GM12878 (cell line): ENCODE measurements around the gene NR6A1. TPM values are rescaled to one million over a fixed set of nuclear protein-coding genes. Genes with fewer than 3 reads are reported as not detected.

Source experiments
- ATAC-seq: fragments of 200-7000 bp; cut with Tn5 transposase; 3 replicates; pipeline ENCODE4 v1.9.1; 2020; ENCODE audit warnings: mild to moderate bottlenecking, moderate library complexity
- BruUV-seq: library from RNA; stranded (reverse); fragments of 400-500 nt; replicated peaks from 2 replicates; lab custom pipeline; 2021; lab: Mats Ljungman, UMichigan
- CTCF ChIA-PET: fragments of 300-600 bp; sonication (Branson Sonifier 250); formaldehyde crosslinking; extraction: SDS; loops from one replicate; lab custom pipeline; 2021; ENCODE audit warnings: inconsistent platforms; lab: Yijun Ruan, JAX
- POLR2A ChIA-PET: fragments of 350-600 bp; formaldehyde crosslinking; extraction: SDS; loops from one replicate; lab custom pipeline; 2021; ENCODE audit warnings: inconsistent platforms; lab: Charles Lee
- RAD21 ChIA-PET: fragments of 300-600 bp; sonication (Branson Sonifier 250); formaldehyde crosslinking; loops from one replicate; lab custom pipeline; 2023; ENCODE audit warnings: antibody characterized with exemption; ENCODE audit not compliant: unreplicated experiment; lab: Charles Lee
- SMC1A ChIA-PET: fragments of 300-600 bp; sonication (Branson Sonifier 250); formaldehyde crosslinking; loops from one replicate; lab custom pipeline; 2023; ENCODE audit not compliant: unreplicated experiment, uncharacterized antibody; lab: Charles Lee
- DNase-seq: peaks from one replicate; pipeline ENCODE4 v3.0.0-alpha.2; 2011; ENCODE audit warnings: low read depth, low spot score
- FAIRE-seq: peaks from 3 replicates; lab custom pipeline; 2011; peaks lifted over from hg19 to GRCh38; lab: Jason Lieb, UNC
- H2AFZ ChIP-seq: 2 replicates; pipeline ENCODE4 v1.6.0; 2011; ENCODE audit warnings: low read depth, low read length, control low read depth; ENCODE audit not compliant: control insufficient read depth
- H3K27ac ChIP-seq: 2 replicates; pipeline ENCODE4 v1.5.1; 2011; ENCODE audit warnings: control low read depth; ENCODE audit not compliant: control insufficient read depth, insufficient read depth
- H3K27me3 ChIP-seq, 2 experiments: replicated peaks in 1 of 2; 2 replicates each; pipeline versions ENCODE4 v1.6.0 to v1.6.1; 2011; ENCODE audit warnings: low read length in 1 of 2; ENCODE audit not compliant: control insufficient read depth in 2 of 2, insufficient read depth in 2 of 2
- H3K36me3 ChIP-seq, 2 experiments: 2 replicates each; pipeline ENCODE4 v1.5.1; 2011; ENCODE audit warnings: low read length in 1 of 2; ENCODE audit not compliant: control insufficient read depth in 2 of 2, insufficient read depth in 2 of 2
- H3K4me1 ChIP-seq: 2 replicates; pipeline ENCODE4 v1.6.1; 2011; ENCODE audit warnings: mild to moderate bottlenecking, low read length, moderate library complexity, mixed read lengths; ENCODE audit not compliant: control insufficient read depth, insufficient read depth
- H3K4me2 ChIP-seq: 2 replicates; pipeline ENCODE4 v1.6.0; 2011; ENCODE audit warnings: control low read depth; ENCODE audit not compliant: control insufficient read depth, insufficient read depth
- H3K4me3 ChIP-seq: fragments of 200-600 bp; sonication (generic); 2 replicates; pipeline ENCODE4 v1.5.1; 2016
- H3K79me2 ChIP-seq: 2 replicates; pipeline ENCODE4 v1.6.0; 2011; ENCODE audit warnings: low read length; ENCODE audit not compliant: control insufficient read depth, insufficient read depth
- H3K9ac ChIP-seq: 2 replicates; pipeline ENCODE4 v1.8.0; 2011; ENCODE audit warnings: low read length, control low read depth, mixed read lengths; ENCODE audit not compliant: control insufficient read depth, insufficient read depth
- H3K9me3 ChIP-seq: replicated peaks from 3 replicates; pipeline ENCODE4 v1.5.1; 2011; ENCODE audit warnings: mild to moderate bottlenecking, low read length; ENCODE audit not compliant: control insufficient read depth, insufficient read depth
- H4K20me1 ChIP-seq: 2 replicates; pipeline ENCODE4 v1.6.0; 2011; ENCODE audit not compliant: control insufficient read depth, insufficient read depth
- GATAD2B ChIP-seq: fragments of 450-650 bp; conservative IDR thresholded peaks from 2 replicates; pipeline ENCODE4 v1.6.1; 2017; ENCODE audit warnings: low read depth, mild to moderate bottlenecking, moderate library complexity
- MYC ChIP-seq: IDR thresholded peaks from 2 replicates; pipeline ENCODE4 v1.6.1; 2011; ENCODE audit warnings: mild to moderate bottlenecking, low read length, moderate library complexity, inconsistent platforms; ENCODE audit not compliant: insufficient read depth, insufficient replicate concordance, insufficient read length, severe bottlenecking
- PKNOX1 ChIP-seq: fragments of 450-650 bp; IDR thresholded peaks from 2 replicates; pipeline ENCODE4 v1.6.1; 2016; ENCODE audit warnings: mild to moderate bottlenecking
- RELA ChIP-seq: fragments of 450-650 bp; IDR thresholded peaks from 2 replicates; pipeline ENCODE4 v1.8.0; 2014; ENCODE audit warnings: borderline replicate concordance; ENCODE audit not compliant: partially characterized antibody
- STAT3 ChIP-seq: IDR thresholded peaks from 2 replicates; pipeline ENCODE4 v1.6.1; 2011; ENCODE audit warnings: low read depth, low read length, improper control_type of control experiment
- TARDBP ChIP-seq: IDR thresholded peaks from 2 replicates; pipeline ENCODE4 v1.6.1; 2016; ENCODE audit warnings: borderline replicate concordance
- WGBS: methylation state at CpG from one replicate; pipeline ENCODE4 v1.1.6; 2016; ENCODE audit warnings: low lambda C conversion rate; ENCODE audit not compliant: insufficient replicate concordance, insufficient coverage; ENCODE audit errors: missing lambda C conversion rate; 5-methylcytosine and 5-hydroxymethylcytosine counted together
- in situ Hi-C: fragments of 300-500 bp; cut with MboI; formaldehyde crosslinking; loops from 9 replicates; pipeline ENCODE4 v1.14.3; 2018; ENCODE audit warnings: mixed read lengths
- intact Hi-C: fragments of 100-400 bp; cut with micrococcal nuclease; formaldehyde crosslinking; loops from one replicate; pipeline ENCODE4 v1.14.2; 2022; ENCODE audit not compliant: unreplicated experiment
- polyA plus RNA-seq, 11 experiments: library from polyadenylated mRNA; depleted of rRNA in 4 of 11; unstranded in 6 of 11; stranded (reverse) in 5 of 11; fragments of >200 nt; fragmentation: Nextera tagmentation in 4 of 11; fragmentation: Illumina TruSeq in 1 of 11; extraction: Ambion mirVana in 4 of 11; extraction: Trizol in 1 of 11; gene quantifications; 1 replicate in 1 of 11; 2 replicates in 10 of 11; pipeline versions ENCODE4 v1.2.1 to v1.2.3, GENCODE V29; 2011 to 2016; ENCODE audit warnings: inconsistent platforms in 2 of 11, missing spikeins in 2 of 11, low read depth in 1 of 11
- total RNA-seq, 4 experiments: library from RNA; depleted of rRNA in 3 of 4; stranded (reverse); fragments of >200 nt in 3 of 4; fragmentation: Illumina TruSeq in 1 of 4; extraction: Trizol in 1 of 4; gene quantifications; 2 replicates each; pipeline versions ENCODE4 v1.2.1 to v1.2.3, GENCODE V29; 2013 to 2021

The NR6A1 gene
- total and polyA plus RNA-seq, 10 of the 15 experiments (the other 5 are each of a cell fraction or from before 2014, with no cell fraction given), result 1.2 to 9.2 (median 4.6) TPM

GRCh38 chr9:124594225-124594624 is 176.9 kb downstream of the NR6A1 start:
- CTCF ChIA-PET, result interaction anchor here (1.0 to 1.1 kb wide), 2 partner anchors 23 to 57 kb away, joined by 3 to 4 read pairs; no protein-coding TSS in a partner anchor
- ATAC-seq (no peak), FAIRE-seq (no peak), DNase-seq (no peak)
- H3K36me3 ChIP-seq, result no peaks in the 10 kb centered on the region
- no peaks in the 10 kb centered on the region for H3K79me2 ChIP-seq
- SMC1A ChIA-PET, result interaction anchor here (1.9 kb wide), 1 partner anchor 23 kb away, joined by 6 read pairs; no protein-coding TSS in a partner anchor
- POLR2A ChIA-PET, result no interaction called here
- no peaks in the 10 kb centered on the region for H3K9me3 ChIP-seq
- intact Hi-C loops (no loop called here), in situ Hi-C loops (no loop called here)
- RAD21 ChIA-PET, result interaction anchor here (1.0 kb wide), 1 partner anchor 23 kb away, joined by 5 read pairs; no protein-coding TSS in a partner anchor
- H3K4me1 ChIP-seq, result peaks cover 9% of the 10 kb centered on the region; the same call in 1 of the 2 replicates
- peak overlapping the region; percentile 39 for H3K4me2 ChIP-seq
- 0 out of 2 replicates have a peak overlapping the region, but pooled peaks have one; percentile 52 for H3K27ac ChIP-seq
- no TSS peak for BruUV-seq
- no peaks in the 10 kb centered on the region for H4K20me1 ChIP-seq
- no peak overlapping the region for H3K9ac ChIP-seq
- H3K4me3 ChIP-seq, result 0 out of 2 replicates have a peak overlapping the region, but pooled peaks have one; percentile 3
- 51% methylated on average over 3 of the region's 3 CpGs for WGBS
- H3K27me3 ChIP-seq, result no peaks in the 10 kb centered on the region
- TF ChIP-seq STAT3 (no peak), GATAD2B (no peak), RELA (no peak), MYC (no peak), PKNOX1 (no peak), TARDBP (no peak)
- TF ChIP-seq, all 136 proteins: peak for 0
- no peak overlapping the region for H2AFZ ChIP-seq
